OCI-LY1 (cell line): ENCODE measurements around the gene TRPM5.

Source experiments
- H2AFZ ChIP-seq: fragments of 200-600 bp; sonication (generic), shearing (Covaris generic); 2 replicates; pipeline ENCODE4 v1.6.0; 2014; ENCODE audit warnings: antibody characterized with exemption, mild to moderate bottlenecking, low read length
- H3F3A ChIP-seq: fragments of 200-600 bp; sonication (generic), shearing (Covaris generic); 2 replicates; pipeline ENCODE4 v1.6.0; 2014; ENCODE audit warnings: mild to moderate bottlenecking, antibody characterized with exemption, low read length, moderate library complexity; ENCODE audit not compliant: insufficient read depth
- H3K27ac ChIP-seq: fragments of 200-600 bp; sonication (generic); 2 replicates; pipeline ENCODE4 v1.5.1; 2014; ENCODE audit warnings: low read length, mixed run types, mild to moderate bottlenecking, low read depth; ENCODE audit not compliant: poor library complexity, severe bottlenecking
- H3K27me3 ChIP-seq: fragments of 200-600 bp; sonication (generic); 2 replicates; pipeline ENCODE4 v1.6.0; 2014; ENCODE audit warnings: antibody characterized with exemption, mild to moderate bottlenecking, low read length, moderate library complexity; ENCODE audit not compliant: insufficient read depth
- H3K36me3 ChIP-seq: fragments of 200-600 bp; sonication (generic); 2 replicates; pipeline ENCODE4 v1.6.1; 2014; ENCODE audit warnings: mild to moderate bottlenecking, antibody characterized with exemption, low read length, moderate library complexity, mixed read lengths; ENCODE audit not compliant: insufficient read depth
- H3K4me1 ChIP-seq: fragments of 200-600 bp; sonication (generic); 2 replicates; pipeline ENCODE4 v1.5.1; 2014; ENCODE audit warnings: mild to moderate bottlenecking, low read length, moderate library complexity; ENCODE audit not compliant: insufficient read depth, severe bottlenecking
- H3K4me2 ChIP-seq: fragments of 200-600 bp; sonication (generic), shearing (Covaris generic); 2 replicates; pipeline ENCODE4 v1.6.1; 2014; ENCODE audit warnings: low read length
- H3K4me3 ChIP-seq: fragments of 200-600 bp; sonication (generic); 2 replicates; pipeline ENCODE4 v1.5.1; 2014; ENCODE audit warnings: low read length, low read depth, mild to moderate bottlenecking, mixed read lengths; ENCODE audit not compliant: poor library complexity, severe bottlenecking
- H3K79me2 ChIP-seq: fragments of 200-600 bp; shearing (Covaris generic); 2 replicates; pipeline ENCODE4 v1.6.1; 2016; ENCODE audit warnings: mixed run types, low read length, mixed read lengths; ENCODE audit not compliant: insufficient read depth
- H3K9ac ChIP-seq: fragments of 200-600 bp; sonication (generic), shearing (Covaris generic); 2 replicates; pipeline ENCODE4 v1.6.1; 2014; ENCODE audit warnings: mild to moderate bottlenecking, low read length, mixed read lengths
- H3K9me2 ChIP-seq: fragments of 200-600 bp; sonication (generic), shearing (Covaris generic); 2 replicates; pipeline ENCODE4 v1.6.1; 2014; ENCODE audit warnings: low read depth, mild to moderate bottlenecking, low read length, mixed read lengths
- H3K9me3 ChIP-seq: fragments of 200-600 bp; shearing (Covaris generic); 2 replicates; pipeline ENCODE4 v1.6.1; 2014; ENCODE audit warnings: low read length, mixed read lengths
- H4K20me1 ChIP-seq: fragments of 200-600 bp; sonication (generic), shearing (Covaris generic); 2 replicates; pipeline ENCODE4 v1.6.0; 2016; ENCODE audit warnings: mild to moderate bottlenecking, low read length; ENCODE audit not compliant: insufficient read depth
- EZH2 ChIP-seq: fragments of 200-600 bp; sonication (generic), shearing (Covaris generic); IDR thresholded peaks from 2 replicates; pipeline ENCODE4 v1.8.0; 2017; ENCODE audit warnings: borderline replicate concordance, mixed run types, mild to moderate bottlenecking, antibody characterized with exemption, low read length, moderate library complexity, mixed read lengths
- TF ChIP-seq, protein P1 (sequence below): fragments of 200-600 bp; sonication (generic), shearing (Covaris generic); IDR thresholded peaks from 2 replicates; pipeline ENCODE4 v1.5.1; 2017; ENCODE audit warnings: mild to moderate bottlenecking, antibody characterized with exemption, low read length, moderate library complexity, mixed read lengths

The TRPM5 gene

DNA sequence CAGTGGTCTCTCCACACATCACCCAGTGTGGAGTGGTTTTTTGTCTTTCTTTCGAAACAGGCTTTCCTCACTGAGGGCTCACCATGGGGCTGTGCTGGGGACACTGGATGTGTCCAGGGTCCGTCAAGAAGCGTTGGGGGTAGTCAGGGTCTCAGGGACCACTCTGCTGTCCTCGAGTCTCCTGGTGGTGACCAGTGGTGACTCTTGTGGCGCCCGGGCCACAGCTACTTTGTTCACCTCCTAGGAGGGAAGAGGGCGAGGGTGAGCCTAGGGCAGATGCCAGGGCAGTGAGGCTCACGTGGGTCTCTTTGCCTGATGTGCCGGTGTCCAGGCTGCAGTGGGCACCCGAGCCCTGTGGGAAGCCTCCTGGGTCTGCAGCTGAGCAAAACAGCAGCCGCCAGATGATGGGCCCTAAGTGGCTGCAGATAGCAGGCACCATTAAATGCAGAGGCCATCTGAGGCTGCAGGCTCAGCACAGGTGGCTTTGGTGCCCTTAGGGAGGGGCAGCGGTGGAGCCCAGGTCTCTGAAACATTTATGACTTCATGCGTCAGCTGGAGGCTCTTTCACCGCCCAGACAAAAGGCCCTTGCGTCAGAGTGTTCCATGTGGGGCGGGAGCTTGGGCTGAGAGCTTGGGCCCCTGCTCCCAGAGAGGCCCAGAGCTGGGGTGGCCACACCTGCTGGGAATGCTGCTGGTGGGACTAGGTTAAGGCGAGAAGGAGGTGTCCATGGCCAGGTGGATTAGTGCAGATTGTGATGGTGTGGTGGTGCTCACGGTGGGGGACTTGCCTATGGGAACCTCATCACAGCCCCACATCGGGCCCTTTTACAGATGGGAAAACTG lies 30.0 kb upstream of the TRPM5 start:
- no peak overlapping the region for H3K4me3 ChIP-seq

DNA sequence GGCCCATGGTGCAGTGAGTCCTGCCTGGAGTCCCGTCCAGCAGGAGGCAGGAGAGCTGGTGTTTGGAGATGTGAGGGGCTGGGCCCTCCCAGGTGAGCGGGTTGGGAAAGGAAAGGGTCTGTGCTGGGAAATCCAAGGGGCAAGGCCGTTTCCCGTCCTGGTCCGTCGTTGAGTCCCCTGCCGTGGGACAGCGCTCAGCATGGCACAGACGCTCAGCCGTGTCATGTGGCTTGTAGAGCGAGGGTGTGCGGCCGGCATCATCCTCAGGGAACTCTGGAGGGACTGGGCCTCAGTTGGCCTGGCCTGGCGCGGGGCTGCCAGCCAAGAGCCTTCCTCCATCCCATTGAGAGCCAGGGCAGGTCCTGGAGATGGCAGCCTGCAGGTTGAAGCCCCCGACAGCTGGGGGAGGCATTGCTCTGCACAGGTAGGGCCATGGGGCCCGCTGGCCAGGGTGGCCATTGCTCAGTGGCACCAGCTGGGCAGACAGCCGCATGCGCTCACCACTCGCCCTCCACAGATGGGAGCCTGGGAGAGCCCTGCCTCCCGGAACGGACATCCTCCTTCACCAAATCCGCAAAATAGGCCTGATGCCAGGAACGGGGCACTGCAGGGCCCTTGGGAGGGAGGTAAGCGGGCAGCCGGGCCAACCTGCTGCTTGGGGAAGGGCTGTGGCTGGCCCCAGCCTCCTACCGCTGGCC lies 29.2 kb upstream of the TRPM5 start:
- Histone ChIP-seq H3K27ac (no peak overlapping the region), H3K36me3 (no peaks in the 10 kb centered on the region), H4K20me1 (no peaks in the 10 kb centered on the region), H3K4me3 (no peak overlapping the region), H3K27me3 (peaks cover 3% of the 10 kb centered on the region; the same call in 1 of the 2 replicates), H3K79me2 (no peaks in the 10 kb centered on the region), H3F3A (no peaks in the 10 kb centered on the region), H3K9me3 (no peaks in the 10 kb centered on the region), H3K9me2 (no peaks in the 10 kb centered on the region), H3K9ac (no peak overlapping the region), H2AFZ (no peak overlapping the region), H3K4me1 (no peaks in the 10 kb centered on the region), H3K4me2 (no peak overlapping the region)
- no peak for TF ChIP-seq EZH2
- TF ChIP-seq, protein P1, sequence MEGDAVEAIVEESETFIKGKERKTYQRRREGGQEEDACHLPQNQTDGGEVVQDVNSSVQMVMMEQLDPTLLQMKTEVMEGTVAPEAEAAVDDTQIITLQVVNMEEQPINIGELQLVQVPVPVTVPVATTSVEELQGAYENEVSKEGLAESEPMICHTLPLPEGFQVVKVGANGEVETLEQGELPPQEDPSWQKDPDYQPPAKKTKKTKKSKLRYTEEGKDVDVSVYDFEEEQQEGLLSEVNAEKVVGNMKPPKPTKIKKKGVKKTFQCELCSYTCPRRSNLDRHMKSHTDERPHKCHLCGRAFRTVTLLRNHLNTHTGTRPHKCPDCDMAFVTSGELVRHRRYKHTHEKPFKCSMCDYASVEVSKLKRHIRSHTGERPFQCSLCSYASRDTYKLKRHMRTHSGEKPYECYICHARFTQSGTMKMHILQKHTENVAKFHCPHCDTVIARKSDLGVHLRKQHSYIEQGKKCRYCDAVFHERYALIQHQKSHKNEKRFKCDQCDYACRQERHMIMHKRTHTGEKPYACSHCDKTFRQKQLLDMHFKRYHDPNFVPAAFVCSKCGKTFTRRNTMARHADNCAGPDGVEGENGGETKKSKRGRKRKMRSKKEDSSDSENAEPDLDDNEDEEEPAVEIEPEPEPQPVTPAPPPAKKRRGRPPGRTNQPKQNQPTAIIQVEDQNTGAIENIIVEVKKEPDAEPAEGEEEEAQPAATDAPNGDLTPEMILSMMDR: no peak

More for the DNA sequence above, 30.0 kb upstream of the TRPM5 start:
- H3F3A ChIP-seq: no peaks in the 10 kb centered on the region
- H2AFZ ChIP-seq: no peak overlapping the region
- H3K4me2 ChIP-seq: no peak overlapping the region
- H3K9me3 ChIP-seq: no peaks in the 10 kb centered on the region
- no peaks in the 10 kb centered on the region for H3K4me1 ChIP-seq
- no peak overlapping the region for H3K9ac ChIP-seq
- TF ChIP-seq, protein P1: no peak
- TF ChIP-seq EZH2: no peak
- H3K27ac ChIP-seq: no peak overlapping the region
- H3K36me3 ChIP-seq: no peaks in the 10 kb centered on the region; the same call in 1 of the 2 replicates
- H3K79me2 ChIP-seq: no peaks in the 10 kb centered on the region
- no peaks in the 10 kb centered on the region for H3K9me2 ChIP-seq
- no peaks in the 10 kb centered on the region for H4K20me1 ChIP-seq
- H3K27me3 ChIP-seq: peaks cover 3% of the 10 kb centered on the region; the same call in 1 of the 2 replicates

DNA sequence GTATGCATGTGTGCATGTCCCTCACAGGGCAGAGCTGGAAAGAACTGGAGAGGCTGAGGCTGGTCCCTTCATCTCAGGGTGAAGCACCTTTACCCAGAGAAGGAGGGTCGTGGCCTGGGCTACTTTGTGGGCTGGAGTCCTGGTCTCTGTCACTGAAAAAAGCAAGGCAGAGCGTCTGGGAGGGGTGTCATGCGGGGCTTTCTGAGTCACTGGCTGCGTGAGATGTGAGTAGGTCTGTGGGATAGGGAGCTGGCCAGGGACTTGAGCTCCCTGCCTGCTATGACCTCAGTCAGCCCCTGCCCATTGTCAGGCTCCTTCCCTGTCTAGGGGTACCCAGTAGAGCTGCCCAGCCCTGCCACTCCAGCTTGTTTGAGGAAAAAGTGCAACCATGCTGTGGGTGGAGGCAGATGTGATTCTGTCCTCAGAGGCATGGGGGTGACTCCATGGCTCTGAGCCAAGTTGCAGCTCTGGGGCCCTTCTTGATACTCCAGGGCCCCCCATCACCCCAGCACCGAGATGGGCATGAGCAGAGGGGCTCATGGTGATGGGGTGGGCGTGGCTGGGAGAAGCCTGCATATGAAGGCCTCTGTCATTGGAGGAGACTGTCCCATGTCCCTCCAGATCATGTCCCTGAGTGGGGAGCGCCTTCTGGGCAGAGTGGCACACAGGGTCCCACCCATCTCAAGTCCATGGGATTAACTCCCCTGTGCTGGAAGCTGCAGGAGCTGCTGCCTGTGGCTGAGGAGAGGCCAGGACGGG lies 28.3 kb upstream of the TRPM5 start:
- peaks cover 3% of the 10 kb centered on the region; the same call in 1 of the 2 replicates for H3K27me3 ChIP-seq
- TF ChIP-seq EZH2: no peak
- TF ChIP-seq, protein P1: no peak
- no peak overlapping the region for H2AFZ ChIP-seq
- H3K9me3 ChIP-seq: no peaks in the 10 kb centered on the region
- H3K79me2 ChIP-seq: no peaks in the 10 kb centered on the region
- H3K9me2 ChIP-seq: no peaks in the 10 kb centered on the region
- H3K36me3 ChIP-seq: no peaks in the 10 kb centered on the region
- H4K20me1 ChIP-seq: no peaks in the 10 kb centered on the region
- no peak overlapping the region for H3K27ac ChIP-seq
- H3K4me1 ChIP-seq: no peaks in the 10 kb centered on the region
- no peak overlapping the region for H3K4me2 ChIP-seq
- no peaks in the 10 kb centered on the region for H3F3A ChIP-seq
- no peak overlapping the region for H3K9ac ChIP-seq
- no peak overlapping the region for H3K4me3 ChIP-seq
